ENCODE results near the gene B3GNT8.
"Not testable (repeated sequence)": the region's sequence is repeated elsewhere in the genome, so short reads cannot be mapped to it uniquely, and the experiment has no call there.

B3GNT8 gene

DNA sequence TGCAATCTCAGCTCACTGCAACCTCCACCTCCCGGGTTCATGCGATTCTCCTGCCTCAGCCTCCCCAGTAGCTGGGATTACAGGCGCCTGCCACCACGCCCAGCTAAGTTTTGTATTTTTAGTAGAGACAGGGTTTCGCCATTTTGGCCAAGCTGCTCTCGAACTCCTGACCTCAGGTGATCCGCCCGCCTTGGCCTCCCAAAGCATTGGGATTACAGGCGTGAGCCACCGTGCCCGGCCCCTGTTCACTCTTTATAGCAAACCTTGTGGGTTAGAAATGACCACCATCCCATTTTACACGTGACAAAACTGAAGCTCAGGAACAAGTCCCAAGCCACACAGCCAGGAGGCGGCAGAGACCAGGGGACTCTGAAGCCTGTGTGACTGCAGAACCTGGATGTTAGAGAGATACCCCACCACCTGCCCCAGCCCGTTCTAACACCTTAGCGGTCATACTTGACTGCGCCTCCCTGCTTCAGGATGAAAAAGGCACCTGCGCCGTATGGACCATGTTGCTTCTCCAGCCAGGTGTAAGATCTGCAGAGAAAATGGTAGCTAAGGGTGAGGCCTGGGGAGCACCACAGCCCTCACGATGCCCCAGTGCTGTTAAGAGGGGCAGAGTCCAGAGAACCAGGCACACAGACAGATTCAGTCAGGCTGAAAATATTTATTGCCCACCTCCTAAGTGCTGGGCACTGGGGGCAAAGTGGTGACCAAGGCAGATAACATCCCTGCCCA lies 8.9 kb upstream of the B3GNT8 start:
- DNase-seq = no peak

DNA sequence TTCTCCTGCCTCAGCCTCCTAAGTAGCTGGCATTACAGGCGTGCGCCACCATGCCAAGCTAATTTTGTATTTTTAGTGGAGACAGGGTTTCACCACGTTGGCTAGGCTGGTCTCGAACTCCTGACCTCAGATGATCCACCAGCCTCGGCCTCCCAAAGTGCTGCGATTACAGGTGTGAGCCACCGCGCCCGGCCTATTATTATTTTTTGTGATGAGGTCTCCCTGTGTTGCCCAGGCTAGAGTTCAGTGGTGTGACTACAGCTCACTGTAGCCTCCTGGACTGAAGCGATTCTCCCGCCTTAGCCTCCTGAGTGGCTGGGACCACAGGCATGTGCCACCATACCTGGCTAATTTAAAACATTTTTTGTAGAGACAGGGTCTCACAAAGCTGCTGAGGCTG lies 8.2 kb upstream of the B3GNT8 start:
- not testable (repeated sequence) for DNase-seq

DNA sequence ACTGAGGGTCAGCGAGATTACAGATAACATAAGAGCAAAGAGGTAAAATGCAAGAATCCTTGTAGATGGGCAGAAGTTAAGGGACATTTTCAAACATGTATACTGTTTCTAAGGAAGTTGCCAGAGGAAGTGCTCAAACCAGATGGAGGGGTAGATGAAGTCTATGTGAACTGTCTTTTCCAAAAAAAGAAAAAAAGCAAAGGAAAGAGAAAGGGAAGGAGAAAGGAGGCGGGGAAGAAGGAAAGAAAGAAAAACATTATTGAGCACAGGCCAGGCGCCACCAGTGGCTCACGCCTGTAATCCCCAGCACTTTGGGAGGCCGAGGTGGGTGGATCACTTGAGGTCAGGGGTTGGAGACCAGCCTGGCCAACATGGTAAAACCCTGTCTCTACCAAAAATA lies 7.3 kb upstream of the B3GNT8 start:
- no peak for DNase-seq

DNA sequence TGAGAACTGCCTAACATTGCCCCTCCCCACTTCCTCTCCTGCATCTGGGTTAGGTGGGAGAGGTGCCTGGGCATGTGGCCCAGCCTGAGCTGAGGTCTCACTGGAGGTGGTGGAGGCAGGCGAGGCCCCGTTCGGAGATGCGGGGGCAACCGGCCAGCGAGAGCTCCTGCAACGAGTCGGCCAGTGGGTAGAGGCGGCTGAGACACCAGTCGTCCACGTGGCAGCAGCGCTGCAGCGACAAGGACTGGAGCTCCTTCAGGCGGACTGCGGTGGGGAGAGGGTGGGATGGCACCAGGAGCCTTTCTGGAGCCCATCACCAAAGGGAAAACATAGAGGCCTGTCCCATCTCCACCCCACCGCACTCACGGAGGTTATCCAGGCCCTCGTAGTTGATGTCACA lies 6.0 kb upstream of the B3GNT8 start:
- no peak for DNase-seq

DNA sequence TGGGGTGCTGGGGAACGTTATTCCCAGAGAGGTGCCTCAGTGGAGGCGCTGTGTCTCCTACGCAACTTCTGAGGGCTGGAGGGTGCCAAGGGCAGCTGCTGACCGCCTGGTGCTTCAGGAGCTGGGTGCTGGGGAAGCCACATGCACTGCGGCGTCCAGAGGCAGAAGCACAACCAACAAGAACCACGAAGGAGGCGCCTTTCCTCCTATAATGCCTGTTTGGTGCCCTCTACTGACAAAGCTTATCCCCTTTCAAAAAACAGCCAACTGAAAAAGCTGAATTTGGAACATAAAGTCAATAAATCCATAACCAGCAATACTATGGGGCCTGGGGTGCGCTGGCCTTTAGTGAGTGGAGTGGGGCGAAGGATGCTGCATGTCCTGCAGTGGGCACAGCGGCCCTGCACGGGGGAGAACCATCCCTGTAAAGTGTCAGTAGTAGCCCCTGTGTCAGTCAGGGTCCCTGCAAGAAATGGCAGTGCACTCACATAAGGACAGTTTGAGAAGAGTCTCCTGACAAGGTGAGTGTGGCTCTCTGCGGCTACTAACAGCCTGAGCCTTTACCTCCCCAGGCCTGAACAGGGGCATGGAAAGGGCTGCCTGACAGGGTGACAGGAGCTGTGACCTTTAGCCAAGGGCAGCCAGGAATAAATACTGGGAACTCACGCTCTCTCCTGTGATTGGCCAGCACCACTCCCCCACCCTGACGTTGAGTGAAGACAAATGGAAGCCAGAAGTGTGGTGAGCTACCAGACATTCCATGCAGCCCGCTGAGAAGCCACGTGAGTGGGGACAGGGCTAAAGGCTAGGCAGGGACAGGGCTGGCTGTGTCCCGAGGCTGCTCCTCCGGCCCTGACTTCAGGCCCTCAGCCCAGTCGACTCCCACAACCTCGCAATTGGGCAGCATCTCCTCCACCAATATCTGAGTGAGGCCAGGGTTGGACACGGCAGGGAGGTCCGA lies 4.5 kb upstream of the B3GNT8 start:
- no peak for DNase-seq

DNA sequence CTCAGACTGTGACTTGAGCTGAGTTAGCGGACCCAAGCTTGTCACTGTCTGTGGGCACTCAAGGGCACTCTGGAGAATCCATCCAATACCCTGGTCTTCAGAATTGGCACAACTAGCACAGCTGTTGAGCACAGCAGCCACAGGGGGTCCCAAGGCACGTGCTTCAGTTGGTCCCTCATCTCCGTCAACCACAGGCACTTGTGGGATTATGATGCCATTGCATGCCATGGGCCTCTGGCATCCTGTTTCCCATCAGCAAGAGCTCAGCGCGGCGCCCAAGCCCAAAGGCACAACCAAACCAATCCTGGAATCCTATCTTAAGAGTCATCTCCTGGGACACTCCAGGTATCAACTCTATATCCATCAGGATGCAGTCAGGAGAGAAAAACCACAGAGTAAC lies 3.7 kb upstream of the B3GNT8 start:
- no peak for DNase-seq

DNA sequence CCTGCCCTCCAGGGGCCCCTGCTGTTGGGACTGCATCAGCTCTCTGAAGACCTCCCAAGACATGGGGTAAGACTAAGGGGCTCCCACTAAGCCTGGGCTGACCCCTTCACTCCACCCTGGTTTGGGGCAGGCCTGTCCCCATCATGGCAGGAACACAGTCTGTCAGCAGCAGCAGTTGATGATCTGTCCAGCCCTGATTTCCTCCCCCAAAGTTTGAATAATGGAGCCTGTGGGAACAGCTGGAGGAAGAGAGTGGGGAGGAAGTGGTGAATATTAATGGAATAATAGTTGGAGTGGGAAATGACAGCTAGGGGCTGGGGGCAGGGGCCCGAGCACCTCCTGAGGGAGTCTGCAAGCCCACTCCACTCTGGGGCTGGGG lies 1.3 kb upstream of the B3GNT8 start:
- DNase-seq = no peak

DNA sequence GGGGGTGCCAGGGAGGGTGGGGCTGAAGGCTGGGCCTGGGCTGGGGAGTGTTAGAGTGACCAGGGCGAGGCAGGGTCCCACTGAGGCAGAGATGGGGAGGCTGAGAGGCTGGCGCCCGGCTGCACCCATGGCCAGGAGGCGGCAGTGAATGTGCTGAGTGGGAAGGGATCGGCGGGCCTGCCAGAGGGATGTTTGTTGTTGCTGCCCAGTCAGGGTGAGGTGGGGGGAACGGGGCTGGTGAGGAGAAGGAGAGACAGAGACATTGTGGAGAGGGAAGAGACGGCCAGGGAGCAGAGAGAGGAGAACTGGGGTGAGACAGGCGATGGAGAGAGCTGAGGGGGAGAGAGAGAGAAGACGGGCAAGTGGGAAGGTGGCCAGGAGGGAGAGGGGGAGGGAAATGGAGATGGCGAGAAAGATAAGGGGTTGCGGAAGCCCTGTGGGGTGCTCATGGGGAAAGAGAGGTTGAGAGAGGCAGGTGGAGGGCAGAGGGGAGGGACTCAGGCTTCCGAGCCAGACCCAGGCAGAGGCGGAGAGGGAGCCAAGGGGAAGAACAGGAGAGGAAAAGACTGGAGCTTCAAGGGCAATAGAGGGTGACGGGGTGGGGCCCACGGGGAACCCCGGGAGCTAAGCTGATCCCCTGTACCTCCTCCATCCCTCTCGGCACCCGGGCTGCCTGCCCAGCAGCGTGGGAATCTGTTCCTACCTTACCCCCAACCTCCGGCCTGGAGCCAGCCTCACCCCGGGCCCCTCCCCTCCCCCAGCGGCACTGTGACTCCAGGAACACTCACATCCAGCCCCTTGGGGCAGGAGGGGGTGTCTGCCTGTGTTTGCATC lies 690 bp upstream of the B3GNT8 start:
- DNase-seq = no peak

DNA sequence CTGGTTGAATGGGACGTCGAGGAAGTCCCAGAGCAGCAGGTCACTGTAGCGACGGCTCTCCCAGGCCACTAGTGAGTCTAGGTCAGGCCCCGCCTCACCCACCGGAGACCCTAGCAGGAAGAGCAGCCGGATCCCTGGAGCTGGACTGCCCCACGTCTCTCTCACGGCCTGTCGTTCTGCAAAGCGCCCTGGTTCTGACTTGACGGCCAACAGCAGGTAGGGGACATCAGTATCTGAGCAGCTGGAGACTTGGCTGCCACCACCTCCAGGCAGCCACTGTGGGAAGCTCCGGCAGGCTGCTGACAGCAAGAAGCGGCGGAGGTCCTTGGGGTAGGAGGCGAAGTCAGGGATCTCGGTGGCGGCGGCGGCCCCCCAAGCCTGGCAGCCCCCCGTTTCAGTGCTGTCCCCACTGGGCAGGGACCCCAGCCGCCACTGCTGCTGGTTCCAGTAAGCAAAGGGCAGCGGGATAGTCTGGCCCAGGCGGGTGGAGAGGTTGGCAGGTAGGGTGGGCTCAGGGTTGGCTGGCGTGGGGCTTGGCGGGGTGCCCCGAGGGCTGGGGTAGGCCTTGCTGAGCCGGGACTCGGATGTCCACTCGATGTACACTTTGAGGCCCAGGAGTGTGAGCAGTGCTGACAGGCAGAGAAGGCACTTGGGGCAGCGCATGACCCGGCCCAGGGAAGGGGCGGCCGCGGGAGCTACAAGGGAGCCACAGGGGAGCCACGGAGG lies 895 bp downstream of the B3GNT8 start:
- DNase-seq = no peak

DNA sequence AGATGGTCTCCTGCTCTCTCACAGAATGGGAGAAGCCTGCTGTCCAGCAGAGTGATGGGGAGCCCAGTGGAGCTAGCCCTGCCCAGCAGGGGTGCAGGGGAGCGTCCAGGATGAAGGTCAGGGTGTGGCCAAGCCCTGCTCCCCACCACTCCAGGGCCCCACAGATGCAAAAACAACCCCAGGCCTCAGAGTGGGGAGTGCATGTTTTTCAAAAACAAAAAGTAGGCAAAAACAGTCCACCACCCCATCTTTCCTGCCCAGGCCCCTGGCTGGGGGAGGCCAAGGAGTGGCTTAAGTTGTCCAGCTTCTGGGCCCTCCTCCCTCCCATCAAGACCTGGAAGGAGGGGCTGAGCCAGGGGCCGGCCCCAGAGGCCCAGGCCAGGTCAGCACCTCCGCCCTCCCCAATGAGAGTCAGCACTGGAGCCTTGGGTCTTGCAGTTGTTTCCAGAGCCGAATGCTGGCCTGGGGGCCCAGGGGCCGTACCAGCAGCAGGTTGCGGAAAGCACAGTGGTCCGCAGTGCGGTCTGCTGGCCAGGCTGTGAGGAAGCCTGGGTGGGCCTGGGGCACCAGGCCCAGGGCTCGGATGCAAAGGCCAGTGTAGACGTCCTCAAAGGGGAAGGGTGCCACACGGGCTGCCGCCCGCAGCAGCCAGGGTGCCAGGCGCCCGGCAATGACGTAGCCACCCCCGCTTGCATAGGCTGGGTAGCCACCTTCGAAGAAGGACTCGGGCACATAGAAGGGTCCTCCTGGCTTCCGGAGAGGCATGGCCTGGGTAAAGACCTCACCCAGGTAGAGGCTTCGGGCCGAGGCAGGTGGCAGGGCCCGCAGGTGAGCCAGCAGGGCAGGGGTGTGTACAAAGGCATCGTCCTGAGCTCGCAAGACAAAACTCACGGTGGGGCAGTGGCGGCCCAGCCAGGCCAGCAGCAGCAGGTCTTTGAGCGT lies 1.7 kb downstream of the B3GNT8 start:
- no peak for DNase-seq

DNA sequence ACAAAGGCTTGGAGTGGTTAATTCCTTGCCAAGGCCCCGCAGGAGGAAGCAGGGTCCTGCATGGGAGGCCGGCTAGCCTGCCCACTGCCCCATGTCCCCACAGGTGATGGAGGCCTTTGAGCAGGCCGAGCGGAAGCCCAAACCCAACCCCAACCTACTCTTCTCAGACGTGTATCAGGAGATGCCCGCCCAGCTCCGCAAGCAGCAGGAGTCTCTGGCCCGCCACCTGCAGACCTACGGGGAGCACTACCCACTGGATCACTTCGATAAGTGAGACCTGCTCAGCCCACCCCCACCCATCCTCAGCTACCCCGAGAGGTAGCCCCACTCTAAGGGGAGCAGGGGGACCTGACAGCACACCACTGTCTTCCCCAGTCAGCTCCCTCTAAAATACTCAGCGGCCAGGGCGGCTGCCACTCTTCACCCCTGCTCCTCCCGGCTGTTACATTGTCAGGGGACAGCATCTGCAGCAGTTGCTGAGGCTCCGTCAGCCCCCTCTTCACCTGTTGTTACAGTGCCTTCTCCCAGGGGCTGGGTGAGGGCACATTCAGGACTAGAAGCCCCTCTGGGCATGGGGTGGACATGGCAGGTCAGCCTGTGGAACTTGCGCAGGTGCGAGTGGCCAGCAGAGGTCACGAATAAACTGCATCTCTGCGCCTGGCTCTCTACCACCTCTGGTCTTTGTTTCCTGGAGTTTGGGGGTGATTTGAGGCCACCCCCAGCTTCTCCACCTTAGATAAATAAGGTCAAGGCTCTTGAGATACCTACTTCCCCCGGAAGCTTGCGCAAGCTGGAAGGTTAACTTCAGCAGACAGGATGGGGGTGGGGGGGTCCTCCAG lies 2.6 kb downstream of the B3GNT8 start:
- DNase-seq = no peak

DNA sequence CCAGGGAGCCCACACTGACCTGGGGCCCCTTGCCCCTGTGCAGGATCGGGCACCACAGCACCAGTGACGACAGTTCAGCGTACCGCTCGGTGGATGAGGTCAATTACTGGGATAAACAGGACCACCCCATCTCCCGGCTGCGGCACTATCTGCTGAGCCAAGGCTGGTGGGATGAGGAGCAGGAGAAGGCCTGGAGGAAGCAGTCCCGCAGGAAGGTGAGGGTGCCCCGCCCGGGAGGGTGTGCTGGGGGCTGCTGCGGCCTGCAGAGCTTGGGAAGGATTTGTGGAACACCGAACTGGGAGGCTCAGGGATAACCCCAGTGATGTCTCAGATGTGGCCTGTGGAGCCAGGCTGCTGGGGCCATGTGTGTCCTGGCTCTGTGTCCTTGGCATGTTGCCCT lies 4.2 kb downstream of the B3GNT8 start:
- DNase-seq = no peak

DNA sequence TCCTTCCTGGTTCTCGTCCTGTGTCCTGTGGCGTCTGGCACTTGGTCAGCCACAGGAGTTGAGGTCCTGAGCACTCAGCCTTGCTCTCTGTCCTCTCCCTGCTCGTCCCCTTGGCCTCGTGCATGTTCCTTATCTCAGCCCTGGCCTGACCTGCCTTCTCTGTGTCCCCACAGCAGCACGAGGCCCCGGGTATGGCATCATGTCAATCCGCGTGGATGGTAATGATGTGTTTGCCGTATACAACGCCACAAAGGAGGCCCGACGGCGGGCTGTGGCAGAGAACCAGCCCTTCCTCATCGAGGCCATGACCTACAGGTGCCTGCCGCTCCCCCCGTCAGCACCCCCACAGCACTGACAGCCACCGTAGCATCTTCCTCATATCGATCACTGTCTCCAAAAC lies 4.7 kb downstream of the B3GNT8 start:
- no peak for DNase-seq

DNA sequence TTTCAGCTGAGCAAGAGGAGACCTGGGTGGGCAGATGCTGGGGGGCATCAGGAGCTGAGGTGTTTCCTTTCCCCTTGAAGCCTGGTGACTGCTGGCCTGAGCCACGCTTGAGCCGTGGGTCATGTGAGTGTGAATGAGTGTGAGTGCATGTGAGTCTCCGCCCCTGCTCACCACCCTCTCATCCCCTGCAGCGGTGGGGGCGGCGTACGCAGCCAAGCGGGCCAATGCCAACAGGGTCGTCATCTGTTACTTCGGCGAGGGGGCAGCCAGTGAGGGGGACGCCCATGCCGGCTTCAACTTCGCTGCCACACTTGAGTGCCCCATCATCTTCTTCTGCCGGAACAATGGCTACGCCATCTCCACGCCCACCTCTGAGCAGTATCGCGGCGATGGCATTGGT lies 5.2 kb downstream of the B3GNT8 start:
- no peak for DNase-seq

DNA sequence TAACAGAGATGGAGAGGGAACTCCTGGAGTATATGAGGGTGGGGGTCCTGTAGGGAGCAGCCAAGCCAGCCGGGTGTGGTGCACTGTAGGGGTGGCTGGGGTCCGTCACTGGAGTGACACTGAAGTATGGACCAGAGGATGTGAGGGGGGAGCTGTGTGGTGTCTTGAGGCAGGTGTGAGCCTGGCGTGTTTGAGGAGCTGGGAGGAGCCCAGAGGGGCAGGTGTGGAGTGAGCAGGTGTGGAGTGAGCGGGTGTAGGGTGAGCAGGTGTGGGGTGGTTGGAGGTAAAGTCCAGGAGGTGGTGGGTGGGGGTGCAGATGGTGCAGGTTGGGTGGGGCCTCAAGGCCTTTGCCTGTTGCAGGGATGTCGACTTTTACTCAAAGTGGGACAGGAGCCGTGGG lies 5.9 kb downstream of the B3GNT8 start:
- DNase-seq = no peak

DNA sequence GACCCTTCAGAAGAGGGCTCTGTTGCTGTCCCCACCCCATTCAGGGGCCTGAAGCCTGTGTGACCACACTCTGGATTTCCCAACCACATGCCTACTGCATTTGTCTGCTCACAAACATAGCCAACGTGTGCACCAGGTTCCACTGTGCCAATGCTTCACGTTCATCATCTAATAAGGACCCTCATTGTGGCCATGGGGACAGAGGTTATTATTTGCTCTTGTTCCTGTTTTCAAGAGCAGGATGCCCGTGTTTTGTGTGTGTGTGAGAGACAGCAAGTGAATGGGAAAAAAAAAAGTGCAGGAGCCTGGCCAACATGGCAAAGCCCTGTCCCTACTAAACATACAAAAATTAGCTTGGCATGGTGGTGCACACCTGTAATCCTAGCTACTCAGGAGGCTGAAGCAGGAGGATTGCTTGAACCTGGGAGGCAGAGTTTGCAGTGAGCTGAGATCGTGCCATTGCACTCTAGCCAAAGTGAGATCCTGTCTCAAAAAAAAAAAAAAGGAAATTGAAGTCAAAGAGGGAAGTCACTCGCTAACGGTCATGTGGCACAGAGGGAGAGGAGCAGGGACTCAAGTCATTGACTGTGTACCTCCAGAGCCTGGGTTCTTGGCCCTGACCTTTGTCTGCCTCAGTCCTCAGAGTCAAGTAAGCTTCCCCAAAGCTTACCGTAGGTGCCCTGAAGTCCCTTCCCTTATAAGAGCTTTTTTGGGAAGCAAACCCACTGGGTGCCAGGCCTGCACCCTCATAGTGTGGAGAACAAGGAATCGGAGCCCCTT lies 6.9 kb downstream of the B3GNT8 start:
- no peak for DNase-seq

DNA sequence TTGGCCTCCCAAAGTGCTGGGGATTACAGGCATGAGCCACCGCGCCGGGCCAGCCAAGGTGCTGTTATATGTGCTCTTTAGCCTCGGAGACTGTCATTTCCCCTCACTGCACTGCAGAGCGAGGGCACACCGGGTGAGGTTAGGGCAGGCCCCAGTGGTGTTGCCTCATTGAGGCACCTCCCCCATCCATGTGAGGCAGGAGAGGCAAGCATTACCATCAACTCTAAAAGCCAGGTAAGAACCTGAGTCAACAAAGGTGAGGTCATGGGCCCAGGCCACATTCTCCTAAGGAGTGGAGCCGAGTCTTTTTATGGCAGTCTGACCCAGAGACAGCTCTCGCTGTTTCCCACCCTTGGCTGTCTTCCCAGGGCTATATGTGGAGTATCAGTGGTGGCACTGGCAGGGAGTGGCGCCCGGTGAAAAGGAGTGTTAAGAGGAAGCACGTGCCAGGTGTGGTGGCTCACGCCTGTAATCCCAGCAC lies 10.9 kb downstream of the B3GNT8 start:
- no peak for DNase-seq

DNA sequence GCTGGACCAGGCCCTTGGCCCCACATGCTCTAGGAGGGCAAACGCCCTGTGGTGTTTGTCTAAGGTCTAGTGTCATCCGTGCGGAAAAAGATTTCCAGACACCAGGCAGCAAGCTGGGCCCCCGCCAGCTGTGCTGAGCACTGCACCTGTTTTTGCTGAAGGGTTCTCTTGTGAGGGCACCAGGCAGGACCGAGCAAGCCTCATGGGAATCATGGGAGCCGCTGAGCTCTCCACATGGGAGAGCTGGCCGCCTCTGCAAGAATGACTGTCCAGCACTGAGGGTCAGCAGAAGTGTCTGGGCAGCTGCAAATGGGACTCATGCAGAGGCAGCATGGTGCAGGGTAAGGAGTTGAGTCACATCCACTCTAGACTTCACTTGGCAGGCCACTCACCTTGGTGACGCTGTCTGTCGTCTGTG lies 12.0 kb downstream of the B3GNT8 start:
- no peak for DNase-seq

DNA sequence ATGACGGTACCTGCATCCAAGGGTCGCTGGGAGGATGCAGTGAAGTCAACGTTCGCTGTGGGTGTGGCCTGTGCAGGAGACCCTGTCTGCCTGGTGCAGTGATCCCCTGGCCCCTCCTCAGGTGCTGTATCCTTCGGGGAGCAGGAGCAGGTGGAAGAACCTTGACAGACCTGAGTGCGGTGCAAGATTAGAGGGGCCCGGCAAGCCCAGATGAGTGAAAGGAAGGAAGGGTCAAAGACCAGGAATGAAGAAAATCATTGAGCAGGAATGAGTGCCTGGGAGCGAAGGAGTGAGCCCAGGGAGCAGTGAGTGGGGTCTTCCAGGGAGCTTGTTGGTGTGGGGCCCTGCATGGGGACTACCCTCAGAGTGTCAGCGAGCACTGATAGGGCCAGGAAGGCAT lies 12.7 kb downstream of the B3GNT8 start:
- DNase-seq = no peak

DNA sequence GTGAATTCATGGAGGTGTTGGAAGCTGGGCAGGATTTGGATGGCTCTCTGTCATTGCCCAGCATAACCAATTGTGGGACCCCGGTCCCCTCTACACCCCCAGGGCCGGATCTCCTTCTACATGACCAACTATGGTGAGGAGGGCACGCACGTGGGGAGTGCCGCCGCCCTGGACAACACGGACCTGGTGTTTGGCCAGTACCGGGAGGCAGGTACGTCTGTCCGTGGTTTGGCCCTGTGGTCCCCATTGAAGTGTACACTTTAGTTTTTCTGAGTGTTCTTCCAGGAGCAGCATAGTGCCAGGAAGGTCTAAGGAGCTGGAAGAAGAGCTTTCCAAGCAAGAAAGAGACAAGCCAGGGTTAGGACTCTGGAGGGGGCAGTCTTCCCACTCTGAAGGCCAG lies 13.2 kb downstream of the B3GNT8 start:
- DNase-seq = no peak

Data from HCEC 1CT (cell line).